ENCODE measurements around the gene KIR2DL3.
"Not testable (repeated sequence)": the region's sequence is repeated elsewhere in the genome, so short reads cannot be mapped to it uniquely, and the experiment has no call there.

DNA sequence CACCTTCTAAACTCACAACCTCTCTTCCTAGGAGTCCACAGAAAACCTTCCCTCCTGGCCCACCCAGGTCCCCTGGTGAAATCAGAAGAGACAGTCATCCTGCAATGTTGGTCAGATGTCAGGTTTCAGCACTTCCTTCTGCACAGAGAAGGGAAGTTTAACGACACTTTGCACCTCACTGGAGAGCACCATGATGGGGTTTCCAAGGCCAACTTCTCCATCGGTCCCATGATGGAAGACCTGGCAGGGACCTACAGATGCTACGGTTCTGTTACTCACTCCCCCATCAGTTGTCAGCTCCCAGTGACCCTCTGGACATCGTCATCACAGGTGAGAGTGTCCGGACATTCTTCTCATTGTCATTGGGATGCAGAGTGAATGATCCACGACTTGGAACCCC lies 20.3 kb downstream of the KIR2DL3 start:
- TF ChIP-seq, protein P1, sequence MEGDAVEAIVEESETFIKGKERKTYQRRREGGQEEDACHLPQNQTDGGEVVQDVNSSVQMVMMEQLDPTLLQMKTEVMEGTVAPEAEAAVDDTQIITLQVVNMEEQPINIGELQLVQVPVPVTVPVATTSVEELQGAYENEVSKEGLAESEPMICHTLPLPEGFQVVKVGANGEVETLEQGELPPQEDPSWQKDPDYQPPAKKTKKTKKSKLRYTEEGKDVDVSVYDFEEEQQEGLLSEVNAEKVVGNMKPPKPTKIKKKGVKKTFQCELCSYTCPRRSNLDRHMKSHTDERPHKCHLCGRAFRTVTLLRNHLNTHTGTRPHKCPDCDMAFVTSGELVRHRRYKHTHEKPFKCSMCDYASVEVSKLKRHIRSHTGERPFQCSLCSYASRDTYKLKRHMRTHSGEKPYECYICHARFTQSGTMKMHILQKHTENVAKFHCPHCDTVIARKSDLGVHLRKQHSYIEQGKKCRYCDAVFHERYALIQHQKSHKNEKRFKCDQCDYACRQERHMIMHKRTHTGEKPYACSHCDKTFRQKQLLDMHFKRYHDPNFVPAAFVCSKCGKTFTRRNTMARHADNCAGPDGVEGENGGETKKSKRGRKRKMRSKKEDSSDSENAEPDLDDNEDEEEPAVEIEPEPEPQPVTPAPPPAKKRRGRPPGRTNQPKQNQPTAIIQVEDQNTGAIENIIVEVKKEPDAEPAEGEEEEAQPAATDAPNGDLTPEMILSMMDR (IDR thresholded peaks at IDR 0.05) = not testable (repeated sequence)
- TF ChIP-seq POLR2A (IDR thresholded peaks at IDR 0.05) = not testable (repeated sequence)
